Measurements from ENCODE around the gene GSC2. TPM values are rescaled to one million over a fixed set of nuclear protein-coding genes. Genes with fewer than 3 reads are reported as not detected.

Gene GSC2
- polyA plus RNA-seq, 3 donors = not detected

DNA sequence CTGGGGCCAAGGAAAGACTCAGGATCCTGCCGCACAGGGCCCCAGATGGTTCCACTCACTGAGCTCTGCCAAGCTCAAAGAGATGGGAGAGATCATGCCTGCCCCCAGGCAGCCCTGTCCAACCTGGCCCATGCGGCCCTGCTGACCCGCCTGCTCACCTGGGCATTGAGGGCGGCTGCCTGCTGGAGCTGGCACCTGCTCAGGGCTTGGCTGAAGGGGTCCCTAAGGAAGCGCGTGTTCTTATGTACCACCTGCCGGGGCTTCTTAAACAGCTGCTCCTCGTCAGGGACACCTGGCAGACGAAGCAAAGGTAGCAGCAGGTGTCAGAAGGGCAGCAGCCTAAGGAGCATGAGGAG is 11.1 kb downstream of the GSC2 start:
- H3K27ac Mint-ChIP-seq = peak overlapping the region in 1 of 7 donors; percentile 67
- Histone ChIP-seq H3K9ac (ENCODE audit: insufficient read depth, low read length, poor library complexity, severe bottlenecking) (no peak overlapping the region), H2AFZ (ENCODE audit: insufficient read depth, low read depth, low read length, poor library complexity, severe bottlenecking) (no peak overlapping the region), H3K27me3 (ENCODE audit: control insufficient read depth in 2 of 2, insufficient read depth in 2 of 2, low read length in 2 of 2) (no peaks in the 10 kb centered on the region), H3K79me2 (ENCODE audit: insufficient read depth, low read length) (peaks cover 10% of the 10 kb centered on the region), H3K4me3 (replicated peaks in 1 of 3; ENCODE audit: low read depth in 2 of 3, low read length in 3 of 3) (no peak overlapping the region), H4K20me1 (ENCODE audit: insufficient read depth, low read length) (no peaks in the 10 kb centered on the region), H3K9me3 (replicated peaks in 1 of 2; ENCODE audit: control insufficient read depth in 1 of 2, insufficient read depth in 1 of 2, low read length in 2 of 2) (no peaks in the 10 kb centered on the region), H3K36me3 (replicated peaks in 1 of 2; ENCODE audit: control insufficient read depth in 1 of 2, insufficient read depth in 2 of 2, low read length in 2 of 2) (peaks cover 82 to 85% of the 10 kb centered on the region in 2 donors), H3K4me1 (ENCODE audit: control insufficient read depth in 1 of 2, insufficient read depth in 2 of 2, low read length in 2 of 2) (peaks cover 7% of the 10 kb centered on the region in 2 donors), H3K27ac (ENCODE audit: low read depth in 1 of 2, low read length in 2 of 2) (no peak overlapping the region), H3K4me2 (replicated peaks; ENCODE audit: extremely low read depth, low read length, poor library complexity, severe bottlenecking) (no peak overlapping the region)
- H3K9me3 Mint-ChIP-seq = no peaks in the 10 kb centered on the region
- H3K4me1 Mint-ChIP-seq = peaks cover 7% of the 10 kb centered on the region
- intact Hi-C loops (cut with micrococcal nuclease) = no loop called here
- peaks cover 0 to 3% (median 0%) of the 10 kb centered on the region in 3 donors for H3K27me3 Mint-ChIP-seq (ENCODE audit: low read depth in 3 of 3)
- peaks cover 72 to 87% of the 10 kb centered on the region in 2 donors for H3K36me3 Mint-ChIP-seq
- 99% methylated on average over 9 of the region's 9 CpGs for WGBS (ENCODE audit: insufficient coverage)
- TF ChIP-seq, protein P1, sequence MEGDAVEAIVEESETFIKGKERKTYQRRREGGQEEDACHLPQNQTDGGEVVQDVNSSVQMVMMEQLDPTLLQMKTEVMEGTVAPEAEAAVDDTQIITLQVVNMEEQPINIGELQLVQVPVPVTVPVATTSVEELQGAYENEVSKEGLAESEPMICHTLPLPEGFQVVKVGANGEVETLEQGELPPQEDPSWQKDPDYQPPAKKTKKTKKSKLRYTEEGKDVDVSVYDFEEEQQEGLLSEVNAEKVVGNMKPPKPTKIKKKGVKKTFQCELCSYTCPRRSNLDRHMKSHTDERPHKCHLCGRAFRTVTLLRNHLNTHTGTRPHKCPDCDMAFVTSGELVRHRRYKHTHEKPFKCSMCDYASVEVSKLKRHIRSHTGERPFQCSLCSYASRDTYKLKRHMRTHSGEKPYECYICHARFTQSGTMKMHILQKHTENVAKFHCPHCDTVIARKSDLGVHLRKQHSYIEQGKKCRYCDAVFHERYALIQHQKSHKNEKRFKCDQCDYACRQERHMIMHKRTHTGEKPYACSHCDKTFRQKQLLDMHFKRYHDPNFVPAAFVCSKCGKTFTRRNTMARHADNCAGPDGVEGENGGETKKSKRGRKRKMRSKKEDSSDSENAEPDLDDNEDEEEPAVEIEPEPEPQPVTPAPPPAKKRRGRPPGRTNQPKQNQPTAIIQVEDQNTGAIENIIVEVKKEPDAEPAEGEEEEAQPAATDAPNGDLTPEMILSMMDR (IDR thresholded peaks at IDR 0.05) = no peak
- H3K4me3 Mint-ChIP-seq = no peak overlapping the region
- DNase-seq = no peak

- H3K4me1 ChIP-seq (ENCODE audit: control insufficient read depth in 1 of 2, insufficient read depth in 2 of 2, low read length in 2 of 2) = peaks cover 1% of the 10 kb centered on the region in 2 donors
- WGBS (ENCODE audit: insufficient coverage) = 97% methylated on average over 11 of the region's 15 CpGs
- H3K9ac ChIP-seq (ENCODE audit: insufficient read depth, low read length, poor library complexity, severe bottlenecking) = no peak overlapping the region
- no peaks in the 10 kb centered on the region for H3K27me3 ChIP-seq (ENCODE audit: control insufficient read depth in 2 of 2, insufficient read depth in 2 of 2, low read length in 2 of 2)
- Mint-ChIP-seq H3K36me3 (peaks cover 78 to 93% of the 10 kb centered on the region in 2 donors), H3K9me3 (no peaks in the 10 kb centered on the region), H3K4me3 (no peak overlapping the region), H3K4me1 (peaks cover 2% of the 10 kb centered on the region), H3K27ac (no peak overlapping the region), H3K27me3 (ENCODE audit: low read depth in 3 of 3) (peaks cover 0 to 3% (median 0%) of the 10 kb centered on the region in 3 donors)
- H3K9me3 ChIP-seq (replicated peaks in 1 of 2; ENCODE audit: control insufficient read depth in 1 of 2, insufficient read depth in 1 of 2, low read length in 2 of 2) = no peaks in the 10 kb centered on the region
- no peak for DNase-seq
- H3K27ac ChIP-seq (ENCODE audit: low read depth in 1 of 2, low read length in 2 of 2) = no peak overlapping the region
- H2AFZ ChIP-seq (ENCODE audit: insufficient read depth, low read depth, low read length, poor library complexity, severe bottlenecking) = no peak overlapping the region
- TF ChIP-seq, protein P1 (IDR thresholded peaks at IDR 0.05) = no peak
- H3K79me2 ChIP-seq (ENCODE audit: insufficient read depth, low read length) = peaks cover 4% of the 10 kb centered on the region
- intact Hi-C loops (cut with micrococcal nuclease) = no loop called here
- no peaks in the 10 kb centered on the region for H4K20me1 ChIP-seq (ENCODE audit: insufficient read depth, low read length)
- H3K4me3 ChIP-seq (replicated peaks in 1 of 3; ENCODE audit: low read depth in 2 of 3, low read length in 3 of 3) = no peak overlapping the region
- no peak overlapping the region for H3K4me2 ChIP-seq (replicated peaks; ENCODE audit: extremely low read depth, low read length, poor library complexity, severe bottlenecking)
- H3K36me3 ChIP-seq (replicated peaks in 1 of 2; ENCODE audit: control insufficient read depth in 1 of 2, insufficient read depth in 2 of 2, low read length in 2 of 2) = peaks cover 88 to 91% of the 10 kb centered on the region in 2 donors
These were observed 11.7 kb downstream of the GSC2 start for GRCh38 chr22:19138217-19139000.
